EH (cell line): ENCODE measurements around the gene TPRKB.
A peak's percentile ranks its signal among the peaks of the same experiment; 100 is the strongest.
"Not testable (repeated sequence)": the region's sequence is repeated elsewhere in the genome, so short reads cannot be mapped to it uniquely, and the experiment has no call there.

ENCODE experiments used
- DNase-seq: peaks from one replicate; pipeline ENCODE4 v3.0.0-alpha.2; 2015; ENCODE audit warnings: low read depth

The TPRKB gene

GRCh38 chr2:73739101-73739500 is 2.0 kb upstream of the TPRKB start:
- no peak for DNase-seq

- no peak for DNase-seq
These were observed 767 bp downstream of the TPRKB start for GRCh38 chr2:73736378-73736777.

GRCh38 chr2:73730810-73731209 is 6.3 kb downstream of the TPRKB start:
- no peak for DNase-seq

GRCh38 chr2:73728711-73729110 is 8.4 kb downstream of the TPRKB start:
- DNase-seq, result no peak

GRCh38 chr2:73728043-73728442 is 9.1 kb downstream of the TPRKB start:
- no peak for DNase-seq

- DNase-seq, result not testable (repeated sequence)
These were observed 10.5 kb downstream of the TPRKB start for GRCh38 chr2:73726657-73727056.

GRCh38 chr2:73718851-73719621 is 18.1 kb downstream of the TPRKB start:
- DNase-seq, result no peak

- no peak for DNase-seq
These were observed 18.7 kb downstream of the TPRKB start for GRCh38 chr2:73718421-73718820.

GRCh38 chr2:73717695-73718094 is 19.4 kb downstream of the TPRKB start:
- DNase-seq, result not testable (repeated sequence)

- DNase-seq, result no peak
These were observed 19.9 kb downstream of the TPRKB start for GRCh38 chr2:73717251-73717606.

- DNase-seq, result peak; percentile 13
These were observed 20.4 kb downstream of the TPRKB start for GRCh38 chr2:73716543-73717250.

GRCh38 chr2:73714091-73714490 is 23.1 kb downstream of the TPRKB start:
- DNase-seq, result no peak

- DNase-seq, result no peak
These were observed 28.6 kb downstream of the TPRKB start for GRCh38 chr2:73708527-73708926.

GRCh38 chr2:73707636-73708035 is 29.5 kb downstream of the TPRKB start:
- no peak for DNase-seq

- DNase-seq, result no peak
These were observed 30.1 kb downstream of the TPRKB start for GRCh38 chr2:73707058-73707457.

- DNase-seq, result no peak
These were observed 32.1 kb downstream of the TPRKB start for GRCh38 chr2:73705091-73705490.

GRCh38 chr2:73704285-73704684 is 32.9 kb downstream of the TPRKB start:
- no peak for DNase-seq

GRCh38 chr2:73703675-73704074 is 33.5 kb downstream of the TPRKB start:
- no peak for DNase-seq

GRCh38 chr2:73702852-73703493 is 34.2 kb downstream of the TPRKB start:
- DNase-seq, result not testable (repeated sequence)

GRCh38 chr2:73701968-73702665 is 35.0 kb downstream of the TPRKB start:
- DNase-seq, result no peak

- not testable (repeated sequence) for DNase-seq
These were observed 35.7 kb downstream of the TPRKB start for GRCh38 chr2:73701448-73701765.

- DNase-seq, result no peak
These were observed 36.3 kb downstream of the TPRKB start for GRCh38 chr2:73700661-73701447.
